AG08395 (cell line): Measurements from ENCODE around the gene KLHDC7B.
A peak's percentile ranks its signal among the peaks of the same experiment; 100 is the strongest.
"Not testable (repeated sequence)": the region's sequence is repeated elsewhere in the genome, so short reads cannot be mapped to it uniquely, and the experiment has no call there.

Experiments
- DNase-seq: peaks from one replicate; pipeline ENCODE4 v3.0.0; 2012; ENCODE audit warnings: mixed read lengths, low spot score

Gene KLHDC7B

GRCh38 chr22:50517495-50518260, 28.0 kb upstream of the KLHDC7B start:
- no peak for DNase-seq

- DNase-seq: no peak
Measured at GRCh38 chr22:50518606-50519005, 27.1 kb upstream of the KLHDC7B start.

GRCh38 chr22:50519151-50519550, 26.5 kb upstream of the KLHDC7B start:
- DNase-seq: no peak

- DNase-seq: not testable (repeated sequence)
Measured at GRCh38 chr22:50520184-50520583, 25.5 kb upstream of the KLHDC7B start.

GRCh38 chr22:50520826-50521453, 24.8 kb upstream of the KLHDC7B start:
- DNase-seq: no peak

GRCh38 chr22:50521710-50522109, 24.0 kb upstream of the KLHDC7B start:
- DNase-seq: no peak

GRCh38 chr22:50522208-50522805, 23.4 kb upstream of the KLHDC7B start:
- no peak for DNase-seq

GRCh38 chr22:50522806-50523438, 22.8 kb upstream of the KLHDC7B start:
- no peak for DNase-seq

GRCh38 chr22:50523458-50523805, 22.3 kb upstream of the KLHDC7B start:
- DNase-seq: no peak

GRCh38 chr22:50523806-50524675, 21.7 kb upstream of the KLHDC7B start:
- DNase-seq: no peak

GRCh38 chr22:50524676-50525103, 21.0 kb upstream of the KLHDC7B start:
- no peak for DNase-seq

GRCh38 chr22:50525104-50525857, 20.4 kb upstream of the KLHDC7B start, which contains the start of gene SCO2:
Gene SCO2, minus strand, starts transcription at chr22:50525598. Its CDS starts 1,187 bp downstream, at chr22:50524411.
- peak; percentile 100 for DNase-seq

GRCh38 chr22:50525858-50526107, 19.9 kb upstream of the KLHDC7B start:
- DNase-seq: no peak

GRCh38 chr22:50526108-50526833, 19.4 kb upstream of the KLHDC7B start:
- peak; percentile 59 for DNase-seq

- no peak for DNase-seq
Measured at GRCh38 chr22:50526834-50527801, 18.6 kb upstream of the KLHDC7B start.

- no peak for DNase-seq
Measured at GRCh38 chr22:50527921-50528681, 17.6 kb upstream of the KLHDC7B start.

GRCh38 chr22:50528682-50529415, 16.9 kb upstream of the KLHDC7B start:
- DNase-seq: no peak

- DNase-seq: no peak
Measured at GRCh38 chr22:50529416-50529896, 16.2 kb upstream of the KLHDC7B start.
